SJCRH30 (cell line): ENCODE results near the gene SRP72. TPM values are rescaled to one million over a fixed set of nuclear protein-coding genes. Genes with fewer than 3 reads are reported as not detected.

Source experiments
- DNase-seq, 2 experiments: peaks; one replicate each; pipeline ENCODE4 v3.0.0-alpha.2; 2015 to 2020
- H3K27ac ChIP-seq: fragments of 250-450 bp; sonication (Bioruptor Pico); 2 replicates; pipeline ENCODE4 v1.5.1; 2020; ENCODE audit warnings: mild to moderate bottlenecking, moderate library complexity
- H3K27me3 ChIP-seq: fragments of 250-450 bp; sonication (Bioruptor Pico); 2 replicates; pipeline ENCODE4 v1.5.1; 2020; ENCODE audit warnings: mild to moderate bottlenecking, moderate library complexity
- H3K36me3 ChIP-seq: fragments of 250-450 bp; sonication (Bioruptor Pico); 2 replicates; pipeline ENCODE4 v1.5.1; 2020; ENCODE audit warnings: mild to moderate bottlenecking, moderate library complexity
- H3K4me1 ChIP-seq: fragments of 250-450 bp; sonication (Bioruptor Pico); 2 replicates; pipeline ENCODE4 v1.5.1; 2020; ENCODE audit warnings: mild to moderate bottlenecking, moderate library complexity
- H3K4me3 ChIP-seq: fragments of 250-450 bp; sonication (Bioruptor Pico); 2 replicates; pipeline ENCODE4 v1.5.1; 2020; ENCODE audit warnings: mild to moderate bottlenecking, moderate library complexity
- H3K9me3 ChIP-seq: fragments of 250-450 bp; sonication (Bioruptor Pico); replicated peaks from 2 replicates; pipeline ENCODE4 v1.5.1; 2020; ENCODE audit warnings: mild to moderate bottlenecking, moderate library complexity
- total RNA-seq: library from RNA; depleted of rRNA; stranded (reverse); fragments of >200 nt; shearing (Covaris generic); gene quantifications from 2 replicates; pipeline ENCODE4 v1.2.3, GENCODE V29; 2014; rRNA removed

The SRP72 gene
- total RNA-seq, 1 experiment from 2014 or later, result 133 TPM

GRCh38 chr4:56551516-56551915 is 84.1 kb downstream of the SRP72 start:
- no peaks in the 10 kb centered on the region for H3K36me3 ChIP-seq
- no peak overlapping the region for H3K4me3 ChIP-seq
- no peaks in the 10 kb centered on the region for H3K27me3 ChIP-seq
- H3K4me1 ChIP-seq, result no peaks in the 10 kb centered on the region
- H3K9me3 ChIP-seq, result no peaks in the 10 kb centered on the region
- DNase-seq, result no peak
- no peak overlapping the region for H3K27ac ChIP-seq

- no peak overlapping the region for H3K27ac ChIP-seq
- H3K9me3 ChIP-seq, result no peaks in the 10 kb centered on the region
- no peaks in the 10 kb centered on the region for H3K27me3 ChIP-seq
- no peak for DNase-seq
- no peaks in the 10 kb centered on the region for H3K4me1 ChIP-seq
- no peak overlapping the region for H3K4me3 ChIP-seq
- H3K36me3 ChIP-seq, result no peaks in the 10 kb centered on the region
Measured at GRCh38 chr4:56552273-56552672, 84.9 kb downstream of the SRP72 start.

Other genes starting within 250 kb of the SRP72 start
- gene AASDH, start 80.1 kb upstream of the SRP72 start, total RNA-seq, result 13.2 and 21.0 TPM in 2 replicates
- gene PPAT, start 32.0 kb upstream of the SRP72 start, total RNA-seq, result 93.5 and 97.1 TPM in 2 replicates
- gene PAICS, start 31.4 kb upstream of the SRP72 start, total RNA-seq, result 326 and 334 TPM in 2 replicates
- gene ARL9, start 38.2 kb downstream of the SRP72 start, total RNA-seq, result 0.08 and 0.13 TPM in 2 replicates
- gene HOPX, start 213.7 kb downstream of the SRP72 start, total RNA-seq, result not detected in 2 replicates